Ishikawa (cell line): ENCODE data around the gene TMX1.

ENCODE experiments used
- CEBPB ChIP-seq: IDR thresholded peaks from 2 replicates; pipeline ENCODE4 v1.6.1; 2012
- EP300 ChIP-seq: IDR thresholded peaks from 2 replicates; pipeline ENCODE4 v1.6.1; 2012; ENCODE audit warnings: borderline replicate concordance
- MAX ChIP-seq: IDR thresholded peaks from 2 replicates; pipeline ENCODE4 v1.6.1; 2012
- NFIC ChIP-seq: IDR thresholded peaks from 2 replicates; pipeline ENCODE4 v1.6.1; 2012
- RAD21 ChIP-seq: IDR thresholded peaks from 2 replicates; pipeline ENCODE4 v1.6.1; 2012; ENCODE audit warnings: low read depth
- REST ChIP-seq: IDR thresholded peaks from 2 replicates; pipeline ENCODE4 v1.6.1; 2012; ENCODE audit warnings: low read depth, mild to moderate bottlenecking
- TEAD4 ChIP-seq: IDR thresholded peaks from 2 replicates; pipeline ENCODE4 v1.6.1; 2012
- YY1 ChIP-seq: IDR thresholded peaks from 2 replicates; pipeline ENCODE4 v1.6.1; 2012; ENCODE audit warnings: low read depth
- ZBTB7A ChIP-seq: IDR thresholded peaks from 2 replicates; pipeline ENCODE4 v1.6.1; 2012; ENCODE audit warnings: low read depth

DNA sequence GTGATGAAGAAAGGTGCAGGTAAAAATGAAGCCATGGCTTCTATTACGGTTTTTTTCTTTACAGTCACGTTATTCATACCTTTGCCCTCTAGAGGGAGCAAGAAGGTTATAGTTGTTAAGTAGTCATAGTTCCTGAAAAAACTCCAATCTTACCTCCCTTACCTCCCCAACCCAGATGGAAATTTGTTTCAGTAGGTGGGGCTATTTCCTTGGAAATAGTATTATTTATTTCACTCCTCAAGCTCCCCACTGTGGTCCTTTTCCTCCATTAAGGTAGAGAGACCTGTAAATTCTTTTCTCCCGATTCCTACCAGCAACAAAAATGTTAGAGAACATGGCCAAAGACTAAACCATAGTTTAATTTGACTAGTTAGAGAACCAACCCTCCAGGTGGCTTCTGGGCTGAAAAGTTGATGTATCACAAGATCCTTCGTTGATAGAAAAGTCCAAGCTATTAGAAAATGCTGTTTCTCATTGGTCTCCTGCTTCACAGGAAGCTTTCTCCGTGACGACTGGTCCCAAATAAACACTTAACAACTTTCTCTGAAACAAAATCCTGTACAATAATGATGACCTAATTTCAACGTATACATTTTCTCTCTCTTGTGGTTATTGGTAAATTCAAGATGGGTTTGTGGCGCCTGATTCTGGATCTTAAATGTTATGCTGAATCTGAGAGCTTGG lies 43.5 kb downstream of the TMX1 start:
- TF ChIP-seq EP300 (no peak), ZBTB7A (no peak), CEBPB (no peak), YY1 (no peak), MAX (no peak), TEAD4 (no peak), NFIC (no peak), RAD21 (peak; percentile 65), REST (no peak)
